ENCODE measurements around the gene PRMT7. TPM values are rescaled to one million over a fixed set of nuclear protein-coding genes. Genes with fewer than 3 reads are reported as not detected.

PRMT7 gene
- total RNA-seq, 1 experiment from 2014 or later, result 46.4 TPM

GRCh38 chr16:68401871-68402747 lies 91.3 kb downstream of the PRMT7 start:
- no peaks in the 10 kb centered on the region for H3K27me3 ChIP-seq (ENCODE audit: low read length)
- H3K9me3 ChIP-seq (ENCODE audit: low read length), result no peaks in the 10 kb centered on the region
- H4K20me1 ChIP-seq (ENCODE audit: low read length), result no peaks in the 10 kb centered on the region
- peaks cover 12% of the 10 kb centered on the region for H3K4me1 ChIP-seq (ENCODE audit: insufficient read depth, low read length)
- BruUV-seq (replicated peaks), result no TSS peak
- ATAC-seq, result no peak
- ChIA-PET CTCF (interaction anchor here (0.7 kb wide), 1 partner anchor 24 kb away, joined by 3 read pairs; no protein-coding TSS in a partner anchor), POLR2A (ENCODE audit: unreplicated experiment) (no interaction called here)
- no peaks in the 10 kb centered on the region for H3K36me3 ChIP-seq (ENCODE audit: low read depth, low read length)
- TF ChIP-seq EZH2phosphoT487 (IDR thresholded peaks at IDR 0.05; ENCODE audit: borderline replicate concordance, low read length), result no peak
- no peak for TF ChIP-seq EZH2 (IDR thresholded peaks at IDR 0.05; ENCODE audit: low read length, unreplicated experiment)
- TF ChIP-seq, protein P1, sequence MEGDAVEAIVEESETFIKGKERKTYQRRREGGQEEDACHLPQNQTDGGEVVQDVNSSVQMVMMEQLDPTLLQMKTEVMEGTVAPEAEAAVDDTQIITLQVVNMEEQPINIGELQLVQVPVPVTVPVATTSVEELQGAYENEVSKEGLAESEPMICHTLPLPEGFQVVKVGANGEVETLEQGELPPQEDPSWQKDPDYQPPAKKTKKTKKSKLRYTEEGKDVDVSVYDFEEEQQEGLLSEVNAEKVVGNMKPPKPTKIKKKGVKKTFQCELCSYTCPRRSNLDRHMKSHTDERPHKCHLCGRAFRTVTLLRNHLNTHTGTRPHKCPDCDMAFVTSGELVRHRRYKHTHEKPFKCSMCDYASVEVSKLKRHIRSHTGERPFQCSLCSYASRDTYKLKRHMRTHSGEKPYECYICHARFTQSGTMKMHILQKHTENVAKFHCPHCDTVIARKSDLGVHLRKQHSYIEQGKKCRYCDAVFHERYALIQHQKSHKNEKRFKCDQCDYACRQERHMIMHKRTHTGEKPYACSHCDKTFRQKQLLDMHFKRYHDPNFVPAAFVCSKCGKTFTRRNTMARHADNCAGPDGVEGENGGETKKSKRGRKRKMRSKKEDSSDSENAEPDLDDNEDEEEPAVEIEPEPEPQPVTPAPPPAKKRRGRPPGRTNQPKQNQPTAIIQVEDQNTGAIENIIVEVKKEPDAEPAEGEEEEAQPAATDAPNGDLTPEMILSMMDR (conservative IDR thresholded peaks at IDR 0.05; ENCODE audit: low read depth, low read length), result no peak
- H3K9ac ChIP-seq (ENCODE audit: low read length), result no peak overlapping the region
- intact Hi-C loops (cut with micrococcal nuclease), result no loop called here
- no peak overlapping the region for H3K4me2 ChIP-seq (ENCODE audit: low read length)
- DNase-seq, result peak; percentile 31
- H3K27ac ChIP-seq (ENCODE audit: low read length), result no peak overlapping the region
- H2AFZ ChIP-seq (ENCODE audit: low read length), result no peak overlapping the region
- no peaks in the 10 kb centered on the region for H3F3A ChIP-seq (ENCODE audit: low read length, unreplicated experiment)
- H3K79me2 ChIP-seq (ENCODE audit: low read length), result no peaks in the 10 kb centered on the region
- no peaks in the 10 kb centered on the region for H3K9me2 ChIP-seq (replicated peaks; ENCODE audit: low read length)
- H3K4me3 ChIP-seq (ENCODE audit: low read length), result no peak overlapping the region

GRCh38 chr16:68402748-68403040 lies 91.9 kb downstream of the PRMT7 start:
- CTCF ChIA-PET, result no interaction called here
- no TSS peak for BruUV-seq (replicated peaks)

More at GRCh38 chr16:68402748-68403040, 91.9 kb downstream of the PRMT7 start:
- no peaks in the 10 kb centered on the region for H3K9me3 ChIP-seq (ENCODE audit: low read length)
- intact Hi-C loops (cut with micrococcal nuclease), result no loop called here
- H4K20me1 ChIP-seq (ENCODE audit: low read length), result no peaks in the 10 kb centered on the region
- no peak overlapping the region for H3K27ac ChIP-seq (ENCODE audit: low read length)
- H3K9ac ChIP-seq (ENCODE audit: low read length), result no peak overlapping the region
- H3K36me3 ChIP-seq (ENCODE audit: low read depth, low read length), result no peaks in the 10 kb centered on the region
- no peaks in the 10 kb centered on the region for H3K9me2 ChIP-seq (replicated peaks; ENCODE audit: low read length)
- ATAC-seq, result no peak
- TF ChIP-seq EZH2 (IDR thresholded peaks at IDR 0.05; ENCODE audit: low read length, unreplicated experiment) (no peak), EZH2phosphoT487 (IDR thresholded peaks at IDR 0.05; ENCODE audit: borderline replicate concordance, low read length) (no peak)
- TF ChIP-seq, protein P1 (conservative IDR thresholded peaks at IDR 0.05; ENCODE audit: low read depth, low read length), result no peak
- POLR2A ChIA-PET (ENCODE audit: unreplicated experiment), result no interaction called here
- H3K27me3 ChIP-seq (ENCODE audit: low read length), result no peaks in the 10 kb centered on the region
- H3K4me1 ChIP-seq (ENCODE audit: insufficient read depth, low read length), result peaks cover 12% of the 10 kb centered on the region
- H3K4me3 ChIP-seq (ENCODE audit: low read length), result no peak overlapping the region
- H3K79me2 ChIP-seq (ENCODE audit: low read length), result no peaks in the 10 kb centered on the region
- no peak overlapping the region for H2AFZ ChIP-seq (ENCODE audit: low read length)
- no peak for DNase-seq
- no peak overlapping the region for H3K4me2 ChIP-seq (ENCODE audit: low read length)
- no peaks in the 10 kb centered on the region for H3F3A ChIP-seq (ENCODE audit: low read length, unreplicated experiment)
